HepG2 (cell line): Measurements from ENCODE around the gene SEMA6B.

ENCODE experiments used
- ARNTL ChIP-seq: sonication (generic); formaldehyde crosslinking; IDR thresholded peaks from 2 replicates; pipeline ENCODE4 v1.4.0; 2020; ENCODE audit warnings: mild to moderate bottlenecking, missing genetic modification reagents
- BCL6 ChIP-seq: IDR thresholded peaks from 2 replicates; pipeline ENCODE4 v1.6.1; 2016; ENCODE audit warnings: missing genetic modification reagents, missing compliant biosample characterization
- CHD2 ChIP-seq: IDR thresholded peaks from 2 replicates; pipeline ENCODE4 v1.6.1; 2011; ENCODE audit warnings: low read depth, low read length, improper control_type of control experiment
- CREM ChIP-seq, 2 experiments: sonication (generic) in 1 of 2; formaldehyde crosslinking in 1 of 2; IDR thresholded peaks; 2 replicates each; pipeline versions ENCODE4 v1.4.0 to v1.6.1; 2016 to 2020; ENCODE audit warnings: antibody characterized with exemption in 1 of 2, mild to moderate bottlenecking in 1 of 2, missing genetic modification reagents in 1 of 2
- EP300 ChIP-seq, 3 experiments: sonication (generic) in 1 of 3; formaldehyde crosslinking in 1 of 3; IDR thresholded peaks; 2 replicates each; pipeline versions ENCODE4 v1.5.1 to v1.6.1; 2011 to 2020; ENCODE audit warnings: low read depth in 2 of 3, low read length in 2 of 3, borderline replicate concordance in 1 of 3, improper control_type of control experiment in 1 of 3, mild to moderate bottlenecking in 1 of 3, missing genetic modification reagents in 1 of 3, moderate library complexity in 1 of 3
- KDM5A ChIP-seq: fragments of 200-600 bp; sonication (generic); IDR thresholded peaks from 2 replicates; pipeline ENCODE4 v1.7.0; 2018; ENCODE audit warnings: antibody characterized with exemption, mild to moderate bottlenecking, low read length, borderline replicate concordance
- PRPF4 ChIP-seq: fragments of 200-400 bp; formaldehyde crosslinking; IDR thresholded peaks from 2 replicates; pipeline ENCODE4 v1.6.1; 2016; ENCODE audit warnings: low read length, low read depth; ENCODE audit not compliant: poor library complexity, severe bottlenecking
- ZMYM4 ChIP-seq: sonication (generic); formaldehyde crosslinking; IDR thresholded peaks from 2 replicates; pipeline ENCODE4 v1.8.1; 2023; ENCODE audit warnings: mild to moderate bottlenecking, missing genetic modification reagents
- ZNF558 ChIP-seq: sonication (generic); formaldehyde crosslinking; IDR thresholded peaks from 2 replicates; pipeline ENCODE4 v1.9.0; 2022; ENCODE audit warnings: mild to moderate bottlenecking, missing genetic modification reagents, borderline replicate concordance
- TF ChIP-seq, protein P1 (sequence below): sonication (generic); formaldehyde crosslinking; IDR thresholded peaks from 2 replicates; pipeline ENCODE4 v1.5.0; 2020; ENCODE audit warnings: mild to moderate bottlenecking, missing genetic modification reagents, moderate library complexity
- TF ChIP-seq, protein P2 (sequence below): fragments of 450-650 bp; IDR thresholded peaks from 2 replicates; pipeline ENCODE4 v1.6.1; 2017
- TF ChIP-seq, protein P3 (sequence below): sonication (generic); formaldehyde crosslinking; IDR thresholded peaks from 2 replicates; pipeline ENCODE4 v1.4.0; 2020; ENCODE audit warnings: low read depth, missing genetic modification reagents
- TF ChIP-seq, protein P4 (sequence below): sonication (generic); formaldehyde crosslinking; IDR thresholded peaks from 2 replicates; pipeline ENCODE4 v1.8.1; 2022; ENCODE audit warnings: mild to moderate bottlenecking, missing genetic modification reagents

DNA sequence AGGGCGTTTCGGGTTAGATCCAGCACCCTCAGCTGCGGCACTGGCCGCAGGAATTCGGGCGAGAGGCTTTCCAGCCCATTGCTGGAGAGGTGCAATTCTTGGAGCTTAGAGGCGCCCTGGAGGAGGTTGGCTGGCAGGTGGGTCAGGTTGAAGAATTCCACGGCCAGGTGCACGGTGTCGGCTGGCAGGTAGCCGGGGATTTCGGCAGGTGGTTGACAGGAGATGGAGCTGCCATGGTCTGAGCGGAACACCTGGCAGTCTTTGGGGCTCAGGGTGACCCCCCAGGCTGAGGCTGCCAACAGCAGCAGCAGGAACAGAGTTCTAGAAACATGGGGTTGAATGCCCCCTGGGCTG lies 20.9 kb downstream of the SEMA6B start:
- TF ChIP-seq CREM (IDR thresholded peaks at IDR 0.05) (no peak), CREM (CRISPR knock-in tag; IDR thresholded peaks at IDR 0.05) (no peak), BCL6 (CRISPR knock-in tag) (no peak), ZNF558 (CRISPR knock-in tag) (no peak), PRPF4 (no peak), CHD2 (no peak), ARNTL (no peak), ZMYM4 (CRISPR knock-in tag) (no peak), KDM5A (no peak), EP300 (IDR thresholded peaks at IDR 0.05; ENCODE audit: low read depth in 2 of 2, low read length in 2 of 2) (no peak), EP300 (CRISPR knock-in tag; IDR thresholded peaks at IDR 0.05; ENCODE audit: borderline replicate concordance) (no peak)
- TF ChIP-seq, protein P1, sequence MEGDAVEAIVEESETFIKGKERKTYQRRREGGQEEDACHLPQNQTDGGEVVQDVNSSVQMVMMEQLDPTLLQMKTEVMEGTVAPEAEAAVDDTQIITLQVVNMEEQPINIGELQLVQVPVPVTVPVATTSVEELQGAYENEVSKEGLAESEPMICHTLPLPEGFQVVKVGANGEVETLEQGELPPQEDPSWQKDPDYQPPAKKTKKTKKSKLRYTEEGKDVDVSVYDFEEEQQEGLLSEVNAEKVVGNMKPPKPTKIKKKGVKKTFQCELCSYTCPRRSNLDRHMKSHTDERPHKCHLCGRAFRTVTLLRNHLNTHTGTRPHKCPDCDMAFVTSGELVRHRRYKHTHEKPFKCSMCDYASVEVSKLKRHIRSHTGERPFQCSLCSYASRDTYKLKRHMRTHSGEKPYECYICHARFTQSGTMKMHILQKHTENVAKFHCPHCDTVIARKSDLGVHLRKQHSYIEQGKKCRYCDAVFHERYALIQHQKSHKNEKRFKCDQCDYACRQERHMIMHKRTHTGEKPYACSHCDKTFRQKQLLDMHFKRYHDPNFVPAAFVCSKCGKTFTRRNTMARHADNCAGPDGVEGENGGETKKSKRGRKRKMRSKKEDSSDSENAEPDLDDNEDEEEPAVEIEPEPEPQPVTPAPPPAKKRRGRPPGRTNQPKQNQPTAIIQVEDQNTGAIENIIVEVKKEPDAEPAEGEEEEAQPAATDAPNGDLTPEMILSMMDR (CRISPR knock-in tag), result no peak
- TF ChIP-seq, protein P2, sequence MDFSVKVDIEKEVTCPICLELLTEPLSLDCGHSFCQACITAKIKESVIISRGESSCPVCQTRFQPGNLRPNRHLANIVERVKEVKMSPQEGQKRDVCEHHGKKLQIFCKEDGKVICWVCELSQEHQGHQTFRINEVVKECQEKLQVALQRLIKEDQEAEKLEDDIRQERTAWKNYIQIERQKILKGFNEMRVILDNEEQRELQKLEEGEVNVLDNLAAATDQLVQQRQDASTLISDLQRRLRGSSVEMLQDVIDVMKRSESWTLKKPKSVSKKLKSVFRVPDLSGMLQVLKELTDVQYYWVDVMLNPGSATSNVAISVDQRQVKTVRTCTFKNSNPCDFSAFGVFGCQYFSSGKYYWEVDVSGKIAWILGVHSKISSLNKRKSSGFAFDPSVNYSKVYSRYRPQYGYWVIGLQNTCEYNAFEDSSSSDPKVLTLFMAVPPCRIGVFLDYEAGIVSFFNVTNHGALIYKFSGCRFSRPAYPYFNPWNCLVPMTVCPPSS, result no peak
- TF ChIP-seq, protein P3, sequence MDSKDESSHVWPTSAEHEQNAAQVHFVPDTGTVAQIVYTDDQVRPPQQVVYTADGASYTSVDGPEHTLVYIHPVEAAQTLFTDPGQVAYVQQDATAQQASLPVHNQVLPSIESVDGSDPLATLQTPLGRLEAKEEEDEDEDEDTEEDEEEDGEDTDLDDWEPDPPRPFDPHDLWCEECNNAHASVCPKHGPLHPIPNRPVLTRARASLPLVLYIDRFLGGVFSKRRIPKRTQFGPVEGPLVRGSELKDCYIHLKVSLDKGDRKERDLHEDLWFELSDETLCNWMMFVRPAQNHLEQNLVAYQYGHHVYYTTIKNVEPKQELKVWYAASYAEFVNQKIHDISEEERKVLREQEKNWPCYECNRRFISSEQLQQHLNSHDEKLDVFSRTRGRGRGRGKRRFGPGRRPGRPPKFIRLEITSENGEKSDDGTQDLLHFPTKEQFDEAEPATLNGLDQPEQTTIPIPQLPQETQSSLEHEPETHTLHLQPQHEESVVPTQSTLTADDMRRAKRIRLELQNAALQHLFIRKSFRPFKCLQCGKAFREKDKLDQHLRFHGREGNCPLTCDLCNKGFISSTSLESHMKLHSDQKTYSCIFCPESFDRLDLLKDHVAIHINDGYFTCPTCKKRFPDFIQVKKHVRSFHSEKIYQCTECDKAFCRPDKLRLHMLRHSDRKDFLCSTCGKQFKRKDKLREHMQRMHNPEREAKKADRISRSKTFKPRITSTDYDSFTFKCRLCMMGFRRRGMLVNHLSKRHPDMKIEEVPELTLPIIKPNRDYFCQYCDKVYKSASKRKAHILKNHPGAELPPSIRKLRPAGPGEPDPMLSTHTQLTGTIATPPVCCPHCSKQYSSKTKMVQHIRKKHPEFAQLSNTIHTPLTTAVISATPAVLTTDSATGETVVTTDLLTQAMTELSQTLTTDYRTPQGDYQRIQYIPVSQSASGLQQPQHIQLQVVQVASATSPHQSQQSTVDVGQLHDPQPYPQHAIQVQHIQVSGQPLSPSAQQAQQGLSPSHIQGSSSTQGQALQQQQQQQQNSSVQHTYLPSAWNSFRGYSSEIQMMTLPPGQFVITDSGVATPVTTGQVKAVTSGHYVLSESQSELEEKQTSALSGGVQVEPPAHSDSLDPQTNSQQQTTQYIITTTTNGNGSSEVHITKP, result no peak
- TF ChIP-seq, protein P4, sequence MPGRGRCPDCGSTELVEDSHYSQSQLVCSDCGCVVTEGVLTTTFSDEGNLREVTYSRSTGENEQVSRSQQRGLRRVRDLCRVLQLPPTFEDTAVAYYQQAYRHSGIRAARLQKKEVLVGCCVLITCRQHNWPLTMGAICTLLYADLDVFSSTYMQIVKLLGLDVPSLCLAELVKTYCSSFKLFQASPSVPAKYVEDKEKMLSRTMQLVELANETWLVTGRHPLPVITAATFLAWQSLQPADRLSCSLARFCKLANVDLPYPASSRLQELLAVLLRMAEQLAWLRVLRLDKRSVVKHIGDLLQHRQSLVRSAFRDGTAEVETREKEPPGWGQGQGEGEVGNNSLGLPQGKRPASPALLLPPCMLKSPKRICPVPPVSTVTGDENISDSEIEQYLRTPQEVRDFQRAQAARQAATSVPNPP (CRISPR knock-in tag), result no peak
